Duodenal mucosa (tissue), 2 donors: ENCODE data around the gene MAP2K1.
"Not testable (repeated sequence)": the region's sequence is repeated elsewhere in the genome, so short reads cannot be mapped to it uniquely, and the experiment has no call there.

Experiments used
- H3K27ac ChIP-seq: one replicate; pipeline ENCODE4 v1.7.0; 2013; ENCODE audit warnings: low read depth, low read length
- H3K27me3 ChIP-seq, 2 donors: one replicate each; pipeline ENCODE4 v1.7.0; 2013; ENCODE audit warnings: low read length in 2 of 2, control low read depth in 1 of 2; ENCODE audit not compliant: insufficient read depth in 2 of 2, control insufficient read depth in 1 of 2
- H3K36me3 ChIP-seq, 2 donors: one replicate each; pipeline ENCODE4 v1.7.0; 2013; ENCODE audit warnings: low read length in 2 of 2, control low read depth in 1 of 2; ENCODE audit not compliant: insufficient read depth in 2 of 2, control insufficient read depth in 1 of 2
- H3K4me1 ChIP-seq, 2 donors: one replicate each; pipeline ENCODE4 v1.7.0; 2013; ENCODE audit warnings: low read length in 2 of 2, control low read depth in 1 of 2; ENCODE audit not compliant: insufficient read depth in 2 of 2, control insufficient read depth in 1 of 2
- H3K4me3 ChIP-seq, 2 donors: one replicate each; pipeline ENCODE4 v1.7.0; 2013; ENCODE audit warnings: low read length in 2 of 2, low read depth in 1 of 2
- H3K9ac ChIP-seq, 2 donors: one replicate each; pipeline ENCODE4 v1.7.0; 2013; ENCODE audit warnings: low read length in 2 of 2, low read depth in 1 of 2
- H3K9me3 ChIP-seq, 2 donors: one replicate each; pipeline ENCODE4 v1.7.0; 2013; ENCODE audit warnings: low read length in 2 of 2, control low read depth in 1 of 2; ENCODE audit not compliant: control insufficient read depth in 1 of 2

MAP2K1 gene

DNA sequence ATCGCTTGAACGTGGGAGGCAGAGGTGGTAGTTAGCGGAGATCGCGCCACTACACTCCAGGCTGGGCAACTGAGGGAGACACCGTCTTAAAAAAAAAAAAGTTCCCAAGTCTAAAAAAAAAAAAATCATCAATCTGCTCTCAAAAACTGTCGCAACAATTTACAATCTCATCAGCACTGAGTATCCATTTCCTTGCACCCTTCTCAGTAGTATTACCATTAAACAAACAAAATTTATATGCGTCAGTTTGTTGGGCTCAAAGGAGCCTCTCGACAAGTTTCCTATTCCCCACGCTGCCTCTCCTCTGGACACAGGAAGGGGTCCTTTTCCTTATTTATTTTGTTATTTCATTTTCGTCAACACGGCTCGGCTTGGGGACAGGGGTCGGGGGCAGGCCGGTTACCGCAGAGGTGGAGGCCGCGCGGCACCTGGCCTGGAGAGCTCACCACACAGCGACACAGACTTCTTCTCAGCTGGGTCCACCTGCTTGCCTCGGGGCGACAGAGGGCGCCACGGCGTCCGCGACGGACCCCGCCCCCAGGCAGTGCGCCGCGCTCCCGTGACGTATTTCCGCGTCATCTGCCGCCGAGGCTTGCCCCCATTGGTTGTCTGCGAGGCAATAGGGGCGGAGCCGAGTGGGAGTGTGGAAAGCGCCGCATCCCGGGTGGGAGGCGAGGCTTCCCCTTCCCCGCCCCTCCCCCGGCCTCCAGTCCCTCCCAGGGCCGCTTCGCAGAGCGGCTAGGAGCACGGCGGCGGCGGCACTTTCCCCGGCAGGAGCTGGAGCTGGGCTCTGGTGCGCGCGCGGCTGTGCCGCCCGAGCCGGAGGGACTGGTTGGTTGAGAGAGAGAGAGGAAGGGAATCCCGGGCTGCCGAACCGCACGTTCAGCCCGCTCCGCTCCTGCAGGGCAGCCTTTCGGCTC, at the start of gene MAP2K1:
TSS of gene MAP2K1 (plus strand) at position 709 of the 920 bp plus-strand sequence. CDS start 436 bp downstream, outside the sequence.
- peak within 1 kb of the TSS; percentile 74 to 89 for H3K4me3 ChIP-seq
- peak within 1 kb of the TSS; percentile 71 for H3K27ac ChIP-seq
- H3K4me1 ChIP-seq: peaks cover 21 to 23% of the 10 kb centered on the region in 2 donors
- H3K9me3 ChIP-seq: no peaks in the 10 kb centered on the region
- H3K36me3 ChIP-seq: no peaks in the 10 kb centered on the region
- H3K9ac ChIP-seq: peak within 1 kb of the TSS; percentile 75 to 79
- H3K27me3 ChIP-seq: no peaks in the 10 kb centered on the region

DNA sequence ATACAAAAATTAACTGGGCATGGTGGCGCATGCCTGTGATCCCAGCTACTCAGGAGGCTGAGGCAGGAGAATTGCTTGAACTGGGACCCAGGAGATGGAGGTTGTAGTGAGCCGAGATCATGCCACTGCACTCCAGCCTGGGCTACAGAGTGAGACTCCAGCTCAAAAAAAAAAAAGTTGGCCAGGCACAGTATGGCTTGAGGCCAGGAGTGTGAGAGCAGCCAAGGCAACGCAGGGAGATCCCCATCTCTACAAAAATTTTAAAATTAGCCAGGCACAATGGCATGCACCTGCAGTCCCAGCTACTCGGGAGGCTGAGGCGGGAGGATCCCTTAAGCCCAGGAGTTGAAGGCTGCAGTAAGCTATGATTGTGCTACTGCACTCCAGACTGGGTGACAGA, 38.2 kb upstream of the MAP2K1 start:
- H3K9me3 ChIP-seq, H3K27me3 ChIP-seq, H3K27ac ChIP-seq, H3K4me1 ChIP-seq, H3K9ac ChIP-seq, H3K4me3 ChIP-seq, H3K36me3 ChIP-seq: not testable (repeated sequence)

DNA sequence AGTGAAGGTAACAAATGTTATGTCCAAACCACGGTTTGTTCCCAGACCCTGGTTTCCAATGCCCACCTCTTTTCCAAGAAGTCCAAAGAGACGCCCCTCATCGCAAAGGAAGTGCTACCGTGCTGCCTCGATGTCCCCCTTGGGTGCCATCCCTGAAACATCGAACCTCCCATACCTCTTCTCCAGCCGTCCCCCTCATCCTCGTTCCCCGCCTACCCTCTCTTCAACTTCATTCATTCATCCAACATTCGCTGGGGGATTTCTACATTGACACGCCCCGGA, 30.7 kb upstream of the MAP2K1 start:
- Histone ChIP-seq H3K9me3 (no peaks in the 10 kb centered on the region), H3K4me1 (peaks cover 0 to 8% of the 10 kb centered on the region in 2 donors), H3K27ac (no peak overlapping the region), H3K36me3 (no peaks in the 10 kb centered on the region), H3K27me3 (no peaks in the 10 kb centered on the region), H3K9ac (peak overlapping the region; percentile 60 to 93), H3K4me3 (peak overlapping the region; percentile 74 to 95)

DNA sequence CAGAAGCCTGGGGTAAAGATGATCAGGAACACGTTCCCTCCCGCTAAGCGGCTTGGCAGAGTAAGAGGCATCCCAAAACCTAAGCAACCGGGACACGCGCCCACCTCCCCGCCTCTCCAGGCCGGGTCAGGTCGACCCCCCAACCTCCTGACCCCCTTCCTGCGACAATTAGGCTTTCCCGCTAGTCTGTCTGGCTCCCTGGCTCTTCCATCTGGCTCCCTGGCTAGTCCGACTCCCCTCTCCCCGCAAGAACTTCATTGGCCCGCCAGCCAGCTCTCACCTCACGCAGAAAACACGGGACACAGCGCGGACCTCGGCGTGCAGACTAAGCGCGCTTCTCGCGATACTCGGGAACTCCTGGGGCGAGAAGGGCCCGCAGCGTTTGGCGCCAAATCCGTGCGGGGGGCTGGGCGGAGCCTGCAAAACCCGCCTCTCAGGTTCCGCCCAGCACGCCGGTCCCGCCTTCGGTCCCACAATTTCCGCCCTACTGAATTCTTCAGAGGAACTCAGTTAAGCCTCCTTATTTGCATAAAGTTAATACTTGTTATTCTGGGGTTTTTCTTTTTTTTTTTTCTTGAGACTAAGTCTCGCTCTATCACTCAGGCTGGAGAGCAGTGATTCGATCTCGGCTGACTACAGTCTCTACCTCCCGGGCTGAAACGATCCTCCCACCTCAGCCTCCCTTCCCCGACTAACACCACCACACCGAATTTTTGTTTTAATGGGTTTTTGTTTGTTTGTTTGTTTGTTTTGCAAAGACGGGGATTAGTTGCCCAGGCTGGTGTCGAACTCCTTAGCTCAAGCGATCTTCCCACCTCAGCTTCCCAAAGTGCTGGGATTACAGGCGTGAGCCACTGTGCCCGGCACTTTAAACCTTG, 30.1 kb upstream of the MAP2K1 start, which contains the start of gene TIPIN:
TSS of gene TIPIN (minus strand) at position 327 of the 878 bp plus-strand sequence. CDS start 3,738 bp downstream, outside the sequence.
- no peak within 1 kb of the TSS for H3K27ac ChIP-seq
- peaks cover 0 to 8% of the 10 kb centered on the region in 2 donors for H3K4me1 ChIP-seq
- peak within 1 kb of the TSS; percentile 60 to 93 for H3K9ac ChIP-seq
- no peaks in the 10 kb centered on the region for H3K36me3 ChIP-seq
- H3K27me3 ChIP-seq: no peaks in the 10 kb centered on the region
- H3K4me3 ChIP-seq: peak within 1 kb of the TSS; percentile 74 to 95
- no peaks in the 10 kb centered on the region for H3K9me3 ChIP-seq

DNA sequence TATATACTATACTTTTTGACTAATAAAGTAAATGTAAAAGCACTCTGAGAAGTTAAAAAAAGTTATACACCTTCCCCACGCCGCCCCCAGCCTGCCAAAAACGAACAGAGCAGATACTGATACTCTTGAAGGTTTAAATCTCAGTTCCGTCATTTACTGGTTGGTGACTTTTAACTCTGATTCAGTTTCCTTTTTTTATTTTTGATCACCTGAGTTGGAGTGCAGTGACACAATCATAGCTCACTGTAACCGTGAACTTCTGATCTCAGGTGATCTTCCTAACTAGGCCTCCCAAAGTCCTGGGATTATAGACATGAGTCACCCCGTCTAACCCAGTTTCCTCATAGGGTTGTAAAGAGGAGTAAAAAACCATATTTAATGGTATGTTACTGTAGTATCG, 27.0 kb upstream of the MAP2K1 start:
- Histone ChIP-seq H3K9ac (no peak overlapping the region), H3K4me1 (peaks cover 0 to 8% of the 10 kb centered on the region in 2 donors), H3K27ac (peak overlapping the region; percentile 5), H3K27me3 (no peaks in the 10 kb centered on the region), H3K36me3 (no peaks in the 10 kb centered on the region), H3K4me3 (no peak overlapping the region), H3K9me3 (no peaks in the 10 kb centered on the region)

DNA sequence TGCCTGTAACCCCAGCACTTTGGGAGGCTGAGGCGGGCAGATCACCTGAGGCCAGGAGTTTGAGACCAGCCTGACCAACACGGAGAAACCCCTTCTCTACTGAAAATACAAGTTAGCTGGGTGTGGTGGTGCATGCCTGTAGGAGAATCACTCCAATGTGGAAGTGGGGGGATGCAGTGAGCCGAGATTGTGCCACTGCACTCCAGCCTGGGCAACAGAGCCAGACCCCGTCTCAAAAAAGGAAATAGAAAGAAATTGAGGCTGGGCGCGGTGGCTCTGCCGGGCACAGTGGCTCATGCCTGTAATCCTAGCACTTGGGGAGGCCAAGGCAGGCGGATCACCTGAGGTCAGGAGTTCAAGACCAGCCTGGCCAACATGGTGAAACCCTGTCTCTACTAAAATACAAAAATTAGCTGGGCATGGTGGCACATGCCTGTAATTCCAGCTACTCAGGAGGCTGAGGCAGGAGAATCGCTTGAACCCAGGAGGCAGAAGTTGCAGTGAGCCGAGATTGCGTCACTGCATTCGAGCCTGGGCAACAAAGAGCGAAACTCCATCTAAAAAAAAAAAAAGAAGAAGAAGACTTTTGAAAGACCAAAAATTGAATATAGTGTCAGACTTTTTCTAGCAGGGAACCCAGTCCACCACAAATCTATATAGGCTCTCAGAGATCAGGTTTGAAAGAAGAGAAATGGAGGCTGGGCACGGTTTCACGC, 24.8 kb upstream of the MAP2K1 start:
- not testable (repeated sequence) for H3K27me3 ChIP-seq, H3K9ac ChIP-seq, H3K4me1 ChIP-seq, H3K4me3 ChIP-seq, H3K9me3 ChIP-seq, H3K27ac ChIP-seq, H3K36me3 ChIP-seq

DNA sequence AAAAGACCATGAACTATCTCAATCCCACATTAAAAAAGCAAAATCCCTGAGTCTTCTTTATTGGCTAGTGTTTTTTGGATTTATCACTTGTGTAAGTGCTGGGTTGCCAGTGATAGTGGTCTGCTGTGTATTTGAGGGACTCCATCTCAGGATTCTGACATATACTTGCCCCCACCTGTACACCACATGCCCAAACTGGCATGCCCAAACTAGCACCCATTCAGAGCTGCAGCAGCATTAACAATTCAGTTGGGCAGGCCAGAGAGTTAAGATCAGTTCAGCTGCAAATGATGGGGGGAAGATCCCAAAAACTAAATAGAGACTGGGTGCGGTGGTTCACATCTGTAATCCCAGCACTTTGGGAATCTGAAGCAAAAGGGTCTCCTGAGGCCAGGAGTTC, 23.9 kb upstream of the MAP2K1 start:
- Histone ChIP-seq H3K36me3 (no peaks in the 10 kb centered on the region), H3K27me3 (no peaks in the 10 kb centered on the region), H3K9me3 (no peaks in the 10 kb centered on the region), H3K27ac (no peak overlapping the region), H3K4me3 (no peak overlapping the region), H3K9ac (no peak overlapping the region), H3K4me1 (no peaks in the 10 kb centered on the region)

DNA sequence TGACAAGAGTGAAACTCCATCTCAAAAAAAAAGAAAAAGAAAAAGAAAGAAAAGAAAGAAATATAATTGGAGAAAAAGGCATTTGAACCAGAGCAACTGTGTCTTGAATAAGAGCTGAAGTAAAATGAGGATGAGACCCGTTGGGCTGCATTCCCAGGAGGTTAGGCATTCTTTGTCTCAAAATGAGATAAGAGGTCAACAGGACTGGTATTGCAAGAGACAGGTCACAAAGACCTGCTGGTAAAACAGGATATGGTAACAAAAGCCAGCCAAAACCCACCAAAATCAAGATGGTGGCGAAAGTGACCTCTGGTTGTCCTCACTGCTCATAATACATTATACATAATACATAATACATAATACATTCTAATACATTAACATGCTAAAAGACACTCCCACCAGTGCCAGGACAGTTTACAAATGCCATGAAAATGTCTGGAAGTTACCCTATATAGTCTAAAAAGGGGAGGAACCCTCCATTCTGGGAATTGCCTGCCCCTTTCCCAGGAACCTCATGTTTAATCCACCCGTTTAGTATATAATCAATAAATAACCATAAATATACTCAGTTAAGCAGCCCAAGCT, 21.7 kb upstream of the MAP2K1 start:
- Histone ChIP-seq H3K27ac (no peak overlapping the region), H3K27me3 (no peaks in the 10 kb centered on the region), H3K4me1 (no peaks in the 10 kb centered on the region), H3K9me3 (no peaks in the 10 kb centered on the region), H3K36me3 (no peaks in the 10 kb centered on the region), H3K4me3 (no peak overlapping the region), H3K9ac (no peak overlapping the region)

DNA sequence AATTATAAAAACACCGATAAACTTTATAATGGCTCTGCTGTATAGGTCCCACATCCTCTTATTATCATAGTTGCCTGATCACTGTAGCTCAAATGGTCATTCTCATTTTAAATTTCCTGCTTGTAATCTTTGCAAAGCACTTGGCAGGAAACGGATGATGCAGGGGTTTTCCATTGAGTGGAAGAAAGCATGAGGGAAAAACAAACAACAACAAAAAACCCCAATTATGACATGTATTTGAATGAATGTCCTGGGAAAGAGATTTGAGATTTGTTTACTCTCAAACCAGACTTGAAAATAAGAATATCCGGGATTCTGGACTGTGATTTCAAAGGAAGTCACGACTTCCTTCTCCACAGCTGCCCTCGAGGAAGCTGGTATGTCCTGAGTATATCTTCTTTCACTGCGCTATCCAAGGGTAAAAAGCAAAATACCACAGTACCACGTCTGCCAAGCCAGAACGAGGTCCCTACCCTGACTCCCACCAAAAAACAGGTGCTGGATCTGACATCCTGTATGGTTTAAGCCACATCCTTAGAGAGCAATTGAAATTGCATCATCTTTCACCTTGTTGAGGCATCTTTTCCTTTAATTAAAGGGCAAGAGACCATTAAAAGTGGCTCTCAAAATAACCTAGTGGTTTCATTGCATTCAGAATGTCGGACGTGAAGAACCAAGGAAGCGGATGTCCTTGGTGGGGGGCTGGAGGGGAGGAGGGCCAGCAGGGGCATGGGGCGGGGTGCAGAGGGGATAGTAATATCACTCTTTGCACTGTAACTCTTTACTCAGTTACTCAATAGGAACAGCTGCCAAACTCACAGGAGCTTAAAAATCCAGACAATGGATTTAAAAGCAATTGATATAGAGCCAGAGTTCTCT, 16.7 kb upstream of the MAP2K1 start:
- Histone ChIP-seq H3K4me1 (no peaks in the 10 kb centered on the region), H3K27me3 (no peaks in the 10 kb centered on the region), H3K27ac (peak overlapping the region; percentile 45), H3K36me3 (no peaks in the 10 kb centered on the region), H3K4me3 (peak overlapping the region; percentile 58 to 69), H3K9ac (peak overlapping the region in 1 of 2 donors; percentile 42), H3K9me3 (no peaks in the 10 kb centered on the region)
